ENCODE results near the gene PRKX.
"Not testable (repeated sequence)": the region's sequence is repeated elsewhere in the genome, so short reads cannot be mapped to it uniquely, and the experiment has no call there.

The PRKX gene

GRCh38 chrX:3713225-3713936 is at the start of gene PRKX:
TSS of gene PRKX (minus strand) at chrX:3713649. CDS start at chrX:3713253, 396 bp downstream.
- peak; percentile 87 for ATAC-seq
- peak; percentile 69 for DNase-seq

- ATAC-seq (no peak), DNase-seq (no peak)
Observed at GRCh38 chrX:3763111-3763510, 49.7 kb upstream of the PRKX start.

- ATAC-seq = no peak
- no peak for DNase-seq
Observed at GRCh38 chrX:3757510-3758025, 44.1 kb upstream of the PRKX start.

GRCh38 chrX:3748052-3748559 is 34.7 kb upstream of the PRKX start:
- DNase-seq (no peak), ATAC-seq (no peak)

GRCh38 chrX:3743801-3744439 is 30.5 kb upstream of the PRKX start:
- ATAC-seq = peak; percentile 78
- DNase-seq = peak; percentile 9

GRCh38 chrX:3740946-3741345 is 27.5 kb upstream of the PRKX start:
- not testable (repeated sequence) for DNase-seq, ATAC-seq

GRCh38 chrX:3738509-3738908 is 25.1 kb upstream of the PRKX start:
- ATAC-seq (peak; percentile 94), DNase-seq (no peak)

GRCh38 chrX:3736536-3736935 is 23.1 kb upstream of the PRKX start:
- DNase-seq, ATAC-seq: not testable (repeated sequence)

GRCh38 chrX:3735891-3736290 is 22.4 kb upstream of the PRKX start:
- ATAC-seq, DNase-seq: not testable (repeated sequence)

GRCh38 chrX:3734456-3734855 is 21.0 kb upstream of the PRKX start:
- not testable (repeated sequence) for DNase-seq, ATAC-seq

- DNase-seq (no peak), ATAC-seq (no peak)
Observed at GRCh38 chrX:3733043-3733430, 19.6 kb upstream of the PRKX start.

- ATAC-seq, DNase-seq: not testable (repeated sequence)
Observed at GRCh38 chrX:3732326-3733042, 19.0 kb upstream of the PRKX start.

- no peak for DNase-seq
- no peak for ATAC-seq
Observed at GRCh38 chrX:3728454-3728853, 15.0 kb upstream of the PRKX start.

GRCh38 chrX:3723460-3723859 is 10.0 kb upstream of the PRKX start:
- DNase-seq, ATAC-seq: not testable (repeated sequence)

GRCh38 chrX:3717742-3718420 is 4.4 kb upstream of the PRKX start:
- no peak for ATAC-seq
- no peak for DNase-seq

- DNase-seq (no peak), ATAC-seq (no peak)
Observed at GRCh38 chrX:3715921-3716320, 2.5 kb upstream of the PRKX start.

- not testable (repeated sequence) for DNase-seq, ATAC-seq
Observed at GRCh38 chrX:3714706-3715479, 1.4 kb upstream of the PRKX start.

GRCh38 chrX:3713937-3714434 is 537 bp upstream of the PRKX start:
- ATAC-seq (no peak), DNase-seq (peak; percentile 12)

GRCh38 chrX:3712870-3713224 is 602 bp downstream of the PRKX start:
- DNase-seq (no peak), ATAC-seq (peak; percentile 14)

GRCh38 chrX:3712051-3712869 is 1.2 kb downstream of the PRKX start:
- no peak for ATAC-seq
- DNase-seq = peak; percentile 16
